CD4-positive, alpha-beta memory T cell (primary cell): Measurements from ENCODE around the gene DIAPH2. TPM values are rescaled to one million over a fixed set of nuclear protein-coding genes. Genes with fewer than 3 reads are reported as not detected.

Source experiments
- CTCF ChIA-PET: fragments of 350-600 bp; sonication (Branson Sonifier 250); formaldehyde crosslinking; loops from one replicate; lab custom pipeline; 2021; ENCODE audit warnings: inconsistent platforms; ENCODE audit not compliant: partially characterized antibody; lab: Charles Lee
- POLR2A ChIA-PET: fragments of 350-600 bp; sonication (Branson Sonifier 250); formaldehyde crosslinking; loops from one replicate; lab custom pipeline; 2021; ENCODE audit not compliant: partially characterized antibody; lab: Charles Lee
- DNase-seq, 5 donors: peaks; one replicate each; pipeline versions ENCODE4 v3.0.0 to v3.0.0-alpha.2; 2020 to 2022; ENCODE audit warnings: mixed read lengths in 1 of 5
- H3K27ac ChIP-seq: one replicate; pipeline ENCODE4 v1.7.0; 2013; ENCODE audit warnings: low read depth, low read length
- H3K27me3 ChIP-seq: 2 replicates; pipeline ENCODE4 v1.7.0; 2013; ENCODE audit warnings: mild to moderate bottlenecking, low read length, moderate library complexity; ENCODE audit not compliant: insufficient read depth
- H3K36me3 ChIP-seq: 2 replicates; pipeline ENCODE4 v1.7.0; 2013; ENCODE audit warnings: mild to moderate bottlenecking, low read length, moderate library complexity; ENCODE audit not compliant: insufficient read depth
- H3K4me1 ChIP-seq: 2 replicates; pipeline ENCODE4 v1.7.0; 2013; ENCODE audit warnings: mild to moderate bottlenecking, low read length, moderate library complexity; ENCODE audit not compliant: insufficient read depth
- H3K4me3 ChIP-seq, 2 donors: one replicate each; pipeline ENCODE4 v1.7.0; 2013; ENCODE audit warnings: low read length in 2 of 2, mild to moderate bottlenecking in 1 of 2
- H3K9me3 ChIP-seq, 2 donors: one replicate each; pipeline ENCODE4 v1.7.0; 2013; ENCODE audit warnings: low read length in 2 of 2, control low read depth in 1 of 2; ENCODE audit not compliant: control insufficient read depth in 1 of 2
- H3K27ac Mint-ChIP-seq, 7 donors: one replicate each; pipeline ENCODE4 v1.8.0; 2020 to 2021; ENCODE audit warnings: mixed read lengths in 7 of 7, mild to moderate bottlenecking in 6 of 7, inconsistent platforms in 3 of 7, moderate library complexity in 3 of 7
- H3K27me3 Mint-ChIP-seq, 2 donors: one replicate each; pipeline ENCODE4 v1.8.0; 2020 to 2021; ENCODE audit warnings: mixed read lengths in 2 of 2
- H3K36me3 Mint-ChIP-seq, 2 donors: one replicate each; pipeline ENCODE4 v1.8.0; 2020 to 2021; ENCODE audit warnings: mixed read lengths in 2 of 2, inconsistent platforms in 1 of 2, mild to moderate bottlenecking in 1 of 2
- H3K4me1 Mint-ChIP-seq, 4 donors: one replicate each; pipeline ENCODE4 v1.8.0; 2020 to 2021; ENCODE audit warnings: mixed read lengths in 4 of 4, mild to moderate bottlenecking in 1 of 4
- H3K4me3 Mint-ChIP-seq, 8 donors: one replicate each; pipeline ENCODE4 v1.8.0; 2020 to 2021; ENCODE audit warnings: mixed read lengths in 8 of 8, mild to moderate bottlenecking in 7 of 8, moderate library complexity in 6 of 8, inconsistent platforms in 3 of 8
- H3K9me3 Mint-ChIP-seq, 8 donors: one replicate each; pipeline ENCODE4 v1.8.0; 2020 to 2021; ENCODE audit warnings: mixed read lengths in 8 of 8, mild to moderate bottlenecking in 5 of 8, inconsistent platforms in 3 of 8, moderate library complexity in 1 of 8
- intact Hi-C: fragments of 100-400 bp; cut with micrococcal nuclease; formaldehyde crosslinking; loops from one replicate; pipeline ENCODE4 v1.15.1; 2023
- polyA plus RNA-seq, 2 donors: library from polyadenylated mRNA; unstranded; fragments of 300-500 nt; fragmentation: Illumina TruSeq; gene quantifications; one replicate each; pipeline ENCODE4 v1.2.3, GENCODE V29; 2021
- total RNA-seq, 2 experiments: library from RNA; stranded (reverse); gene quantifications; one replicate each; pipeline ENCODE4 v1.2.3, GENCODE V29; 2021

The DIAPH2 gene
- total and polyA plus RNA-seq, 4 experiments from 2014 or later, result 9.6 to 13.8 (median 11.6) TPM

DNA sequence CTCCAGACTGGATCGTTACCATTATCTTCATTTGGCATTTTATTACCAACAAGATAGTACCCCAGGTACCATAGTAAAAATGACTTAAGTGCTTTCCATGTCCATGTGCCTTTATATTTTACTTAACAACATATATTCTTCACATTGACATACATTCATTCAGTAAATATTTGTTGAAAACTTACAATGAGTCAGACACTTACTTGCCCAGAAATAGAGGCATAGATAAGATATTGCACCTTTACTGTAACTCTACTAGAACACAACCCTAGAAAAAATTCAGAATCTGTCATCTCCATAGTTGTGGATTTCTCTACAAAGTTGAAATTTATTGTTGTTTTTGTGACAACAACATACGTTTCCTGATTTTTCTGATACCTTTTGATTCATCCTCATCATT, 839.7 kb downstream of the DIAPH2 start:
- no peaks in the 10 kb centered on the region for H3K9me3 ChIP-seq
- H3K4me1 ChIP-seq, result no peaks in the 10 kb centered on the region
- CTCF ChIA-PET, result no interaction called here
- H3K27me3 ChIP-seq, result no peaks in the 10 kb centered on the region
- DNase-seq, result no peak
- Mint-ChIP-seq H3K27me3 (no peaks in the 10 kb centered on the region), H3K4me1 (no peaks in the 10 kb centered on the region), H3K27ac (no peak overlapping the region), H3K36me3 (peaks cover 4 to 10% of the 10 kb centered on the region in 2 donors), H3K4me3 (no peak overlapping the region), H3K9me3 (peaks cover 0 to 15% (median 4%) of the 10 kb centered on the region in 8 donors)
- POLR2A ChIA-PET, result no interaction called here
- intact Hi-C loops, result no loop called here
- no peak overlapping the region for H3K27ac ChIP-seq
- H3K4me3 ChIP-seq, result no peak overlapping the region
- H3K36me3 ChIP-seq, result no peaks in the 10 kb centered on the region

DNA sequence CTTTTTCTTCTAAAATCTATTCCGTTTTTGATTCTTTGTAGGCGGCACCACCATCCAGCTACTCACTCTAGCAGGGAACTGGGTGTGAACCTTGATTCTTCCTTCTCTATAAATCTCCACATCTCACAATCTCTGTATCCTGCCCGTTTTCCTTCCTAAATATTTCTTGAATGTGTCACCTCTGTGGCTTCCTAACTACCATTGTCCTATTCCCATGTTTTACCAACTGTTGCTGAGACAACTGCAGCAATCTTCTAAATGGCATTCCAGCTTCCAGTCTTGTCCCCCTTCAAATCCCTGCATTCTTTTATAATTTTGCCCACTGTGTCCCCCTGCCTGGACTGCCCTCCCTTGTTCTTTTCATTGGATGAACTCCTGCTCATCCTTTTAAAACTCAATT, 840.4 kb downstream of the DIAPH2 start:
- POLR2A ChIA-PET, result no interaction called here
- intact Hi-C loops, result no loop called here

DNA sequence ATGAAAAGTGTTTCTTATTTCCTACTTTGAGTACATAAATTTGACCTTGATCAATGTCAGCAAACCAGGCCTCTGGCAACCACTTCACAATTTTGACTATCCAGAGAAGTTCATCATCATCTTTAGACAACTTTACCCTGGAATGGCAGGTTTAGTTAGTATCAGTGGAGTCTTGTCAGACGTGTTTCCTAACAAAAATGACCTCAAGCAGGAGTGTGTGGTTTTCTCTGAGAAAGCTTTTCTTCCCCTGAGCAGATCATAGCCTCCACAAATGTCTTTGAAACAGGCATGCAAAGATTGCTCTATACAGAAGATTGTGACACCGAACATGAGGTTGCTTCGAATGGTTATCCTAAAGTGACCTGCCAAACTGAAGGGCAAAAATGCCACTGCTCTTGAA, 841.3 kb downstream of the DIAPH2 start:
- Histone ChIP-seq H3K9me3 (no peaks in the 10 kb centered on the region), H3K4me3 (no peak overlapping the region), H3K27me3 (no peaks in the 10 kb centered on the region), H3K27ac (no peak overlapping the region), H3K4me1 (no peaks in the 10 kb centered on the region), H3K36me3 (no peaks in the 10 kb centered on the region)
- ChIA-PET POLR2A (no interaction called here), CTCF (no interaction called here)
- Mint-ChIP-seq H3K27me3 (no peaks in the 10 kb centered on the region), H3K4me1 (no peaks in the 10 kb centered on the region), H3K9me3 (peaks cover 0 to 32% (median 19%) of the 10 kb centered on the region in 8 donors), H3K36me3 (peaks cover 10 to 12% of the 10 kb centered on the region in 2 donors), H3K27ac (no peak overlapping the region), H3K4me3 (no peak overlapping the region)
- DNase-seq, result no peak
- intact Hi-C loops, result no loop called here

More for the DNA sequence above, 840.4 kb downstream of the DIAPH2 start:
- Histone ChIP-seq H3K4me3 (no peak overlapping the region), H3K9me3 (no peaks in the 10 kb centered on the region), H3K27ac (no peak overlapping the region), H3K4me1 (no peaks in the 10 kb centered on the region), H3K36me3 (no peaks in the 10 kb centered on the region), H3K27me3 (no peaks in the 10 kb centered on the region)
- H3K27ac Mint-ChIP-seq, result no peak overlapping the region
- no peak overlapping the region for H3K4me3 Mint-ChIP-seq
- H3K4me1 Mint-ChIP-seq, result no peaks in the 10 kb centered on the region
- no peaks in the 10 kb centered on the region for H3K27me3 Mint-ChIP-seq
- peaks cover 9 to 10% of the 10 kb centered on the region in 2 donors for H3K36me3 Mint-ChIP-seq
- CTCF ChIA-PET, result no interaction called here
- peaks cover 0 to 22% (median 10%) of the 10 kb centered on the region in 8 donors for H3K9me3 Mint-ChIP-seq
- DNase-seq, result no peak

DNA sequence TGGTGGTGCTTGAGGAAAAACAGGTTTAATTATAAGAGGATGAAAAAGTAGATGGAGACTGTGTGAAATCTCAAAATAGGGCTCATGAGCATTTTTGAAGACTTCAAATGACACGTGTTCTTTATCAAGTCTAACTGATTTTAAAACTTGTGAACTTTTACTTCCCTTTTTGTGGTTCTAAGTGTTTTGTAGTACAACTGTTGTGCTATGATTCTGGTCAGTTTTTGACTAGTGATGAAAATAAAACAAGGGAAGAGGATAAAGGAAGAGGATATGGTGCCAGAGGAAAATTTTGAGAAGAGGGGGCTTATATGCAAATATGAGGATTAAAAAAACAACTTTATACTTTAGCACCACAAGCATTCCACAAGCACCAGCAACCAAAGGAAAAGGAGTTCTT, 843.1 kb downstream of the DIAPH2 start:
- H3K36me3 ChIP-seq, result no peaks in the 10 kb centered on the region
- no peaks in the 10 kb centered on the region for H3K9me3 ChIP-seq
- Mint-ChIP-seq H3K36me3 (peaks cover 10 to 12% of the 10 kb centered on the region in 2 donors), H3K9me3 (peaks cover 0 to 34% (median 22%) of the 10 kb centered on the region in 8 donors), H3K27me3 (no peaks in the 10 kb centered on the region), H3K27ac (peak overlapping the region in 1 of 7 donors; percentile 41), H3K4me1 (no peaks in the 10 kb centered on the region), H3K4me3 (no peak overlapping the region)
- ChIA-PET CTCF (no interaction called here), POLR2A (no interaction called here)
- no peak for DNase-seq
- intact Hi-C loops, result no loop called here
- no peaks in the 10 kb centered on the region for H3K27me3 ChIP-seq
- H3K4me3 ChIP-seq, result no peak overlapping the region
- H3K27ac ChIP-seq, result no peak overlapping the region
- no peaks in the 10 kb centered on the region for H3K4me1 ChIP-seq

DNA sequence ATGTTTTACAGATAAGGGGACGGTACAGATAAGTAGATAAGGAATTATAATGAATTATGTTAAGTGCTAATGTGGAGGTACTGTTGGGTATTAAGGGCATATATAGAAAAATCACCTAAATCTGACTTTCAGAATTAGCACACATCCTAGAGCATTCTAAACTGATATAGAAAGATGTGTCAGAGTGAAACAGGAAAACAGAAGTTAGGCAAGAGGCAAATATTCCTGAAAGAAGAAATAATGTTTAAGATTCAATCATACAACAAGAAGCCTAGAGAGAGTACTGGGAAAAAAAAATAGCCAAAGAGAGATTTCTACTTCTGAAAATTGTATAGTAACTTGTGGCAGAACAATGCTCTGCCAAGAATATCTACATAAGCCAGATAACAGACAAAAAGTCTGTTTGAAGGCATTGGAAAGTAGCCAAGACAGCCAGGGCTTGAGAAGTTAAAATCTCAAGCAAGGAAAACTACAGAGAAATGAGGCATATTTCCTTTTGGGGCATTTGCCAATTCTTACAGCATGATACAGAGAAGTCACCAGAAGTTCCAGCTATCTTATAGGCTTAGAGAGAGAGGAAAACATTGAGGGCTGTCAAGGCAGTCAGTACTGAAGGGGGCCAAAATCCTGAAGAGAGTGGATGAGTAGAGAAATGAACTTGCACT, 845.0 kb downstream of the DIAPH2 start:
- no peak for DNase-seq
- no peaks in the 10 kb centered on the region for H3K4me1 ChIP-seq
- ChIA-PET POLR2A (interaction anchor here (0.7 kb wide), 1 partner anchor 87 kb away, joined by 3 read pairs; no protein-coding TSS in a partner anchor), CTCF (no interaction called here)
- no peak overlapping the region for H3K4me3 Mint-ChIP-seq
- peaks cover 0 to 34% (median 22%) of the 10 kb centered on the region in 8 donors for H3K9me3 Mint-ChIP-seq
- no peak overlapping the region for H3K27ac ChIP-seq
- H3K36me3 Mint-ChIP-seq, result peaks cover 10 to 11% of the 10 kb centered on the region in 2 donors
- no peaks in the 10 kb centered on the region for H3K27me3 Mint-ChIP-seq
- no peaks in the 10 kb centered on the region for H3K36me3 ChIP-seq
- no peak overlapping the region for H3K4me3 ChIP-seq
- no peaks in the 10 kb centered on the region for H3K4me1 Mint-ChIP-seq
- intact Hi-C loops, result no loop called here
- H3K27ac Mint-ChIP-seq, result no peak overlapping the region
- no peaks in the 10 kb centered on the region for H3K27me3 ChIP-seq
- H3K9me3 ChIP-seq, result no peaks in the 10 kb centered on the region

DNA sequence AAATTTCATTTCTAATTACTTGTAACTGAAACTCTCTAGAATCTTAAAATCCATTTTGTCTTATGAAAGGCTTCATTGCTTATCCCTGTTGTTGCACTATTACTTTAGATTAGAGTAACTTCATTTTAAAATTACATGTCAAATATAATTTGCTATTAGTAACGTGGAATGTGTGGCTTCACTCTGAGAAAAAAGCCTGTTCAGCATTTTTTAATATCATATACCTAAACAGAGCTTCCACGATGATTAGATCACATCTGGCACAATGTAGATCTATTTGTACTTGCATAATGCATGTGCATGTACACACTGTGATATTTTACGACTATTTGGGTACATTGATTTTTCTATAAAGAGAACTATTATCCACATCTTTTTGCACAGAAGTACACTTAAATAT, 847.2 kb downstream of the DIAPH2 start:
- Mint-ChIP-seq H3K4me3 (no peak overlapping the region), H3K9me3 (peaks cover 0 to 34% (median 22%) of the 10 kb centered on the region in 8 donors), H3K4me1 (no peaks in the 10 kb centered on the region), H3K27me3 (no peaks in the 10 kb centered on the region), H3K36me3 (peaks cover 8 to 10% of the 10 kb centered on the region in 2 donors), H3K27ac (no peak overlapping the region)
- Histone ChIP-seq H3K9me3 (no peaks in the 10 kb centered on the region), H3K36me3 (no peaks in the 10 kb centered on the region), H3K27me3 (no peaks in the 10 kb centered on the region), H3K27ac (no peak overlapping the region), H3K4me1 (no peaks in the 10 kb centered on the region), H3K4me3 (no peak overlapping the region)
- ChIA-PET POLR2A (no interaction called here), CTCF (no interaction called here)
- DNase-seq, result no peak
- intact Hi-C loops, result no loop called here

DNA sequence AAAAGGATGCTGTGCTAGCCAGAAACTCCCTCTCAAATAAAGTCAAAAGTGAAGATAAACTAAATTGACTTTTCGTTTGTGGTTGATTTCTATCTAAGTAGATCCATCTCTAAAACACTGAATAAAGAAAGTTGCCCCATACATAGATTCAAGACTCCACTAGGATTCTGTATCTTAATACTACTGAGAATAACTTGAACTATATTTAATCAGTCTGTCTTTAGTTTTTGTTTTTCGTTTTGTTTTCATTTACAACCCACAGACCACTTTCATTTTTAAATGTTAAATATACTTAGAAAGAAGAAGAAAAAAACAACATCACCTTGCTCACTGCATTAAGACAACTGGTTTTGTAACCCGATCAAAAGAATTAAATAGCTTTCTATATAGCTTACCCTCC, 854.1 kb downstream of the DIAPH2 start:
- Histone ChIP-seq H3K9me3 (no peaks in the 10 kb centered on the region), H3K27ac (no peak overlapping the region), H3K4me1 (no peaks in the 10 kb centered on the region), H3K27me3 (no peaks in the 10 kb centered on the region), H3K36me3 (no peaks in the 10 kb centered on the region), H3K4me3 (no peak overlapping the region)
- ChIA-PET CTCF (no interaction called here), POLR2A (no interaction called here)
- no peak overlapping the region for H3K4me3 Mint-ChIP-seq
- no peaks in the 10 kb centered on the region for H3K9me3 Mint-ChIP-seq
- H3K27me3 Mint-ChIP-seq, result no peaks in the 10 kb centered on the region
- no peaks in the 10 kb centered on the region for H3K36me3 Mint-ChIP-seq
- H3K27ac Mint-ChIP-seq, result no peak overlapping the region
- no peak for DNase-seq
- intact Hi-C loops, result no loop called here
- H3K4me1 Mint-ChIP-seq, result no peaks in the 10 kb centered on the region
